ENCODE measurements around the gene CARS2.
"Not testable (repeated sequence)": the region's sequence is repeated elsewhere in the genome, so short reads cannot be mapped to it uniquely, and the experiment has no call there.

CARS2 gene

DNA sequence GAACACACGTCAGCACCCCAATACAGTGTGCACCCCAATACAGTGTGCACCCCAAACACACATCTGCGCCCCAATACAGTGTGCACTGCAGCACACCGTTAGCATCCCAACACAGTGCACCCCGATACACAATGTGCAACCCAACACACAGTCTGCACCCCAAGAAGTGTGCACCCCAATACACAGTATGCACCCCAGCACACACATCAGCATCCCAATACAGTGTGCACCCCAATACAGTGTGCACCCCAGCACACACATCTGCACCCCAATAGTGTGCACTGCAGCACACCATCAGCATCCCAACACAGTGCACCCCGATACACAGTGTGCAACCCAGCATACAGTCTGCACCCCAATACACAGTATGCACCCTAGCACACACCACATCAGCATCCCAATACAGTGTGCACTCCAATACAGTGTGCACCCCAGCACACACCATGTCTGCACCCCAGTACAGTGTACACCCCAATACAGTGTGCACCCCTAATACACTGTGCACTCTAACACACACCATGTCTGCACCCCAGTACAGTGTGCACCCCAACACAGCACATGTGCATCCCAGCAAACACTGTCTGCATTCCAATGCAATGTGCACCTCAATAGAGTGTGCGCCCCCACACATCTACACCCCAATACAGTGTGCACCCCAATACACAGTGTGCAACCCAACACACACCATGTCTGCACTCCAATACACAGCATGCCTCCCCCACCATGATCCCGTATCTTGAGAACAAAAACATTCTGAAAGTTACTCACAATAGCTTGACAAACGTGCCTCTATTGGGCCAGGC lies 855 bp upstream of the CARS2 start:
- DNase-seq = no peak

DNA sequence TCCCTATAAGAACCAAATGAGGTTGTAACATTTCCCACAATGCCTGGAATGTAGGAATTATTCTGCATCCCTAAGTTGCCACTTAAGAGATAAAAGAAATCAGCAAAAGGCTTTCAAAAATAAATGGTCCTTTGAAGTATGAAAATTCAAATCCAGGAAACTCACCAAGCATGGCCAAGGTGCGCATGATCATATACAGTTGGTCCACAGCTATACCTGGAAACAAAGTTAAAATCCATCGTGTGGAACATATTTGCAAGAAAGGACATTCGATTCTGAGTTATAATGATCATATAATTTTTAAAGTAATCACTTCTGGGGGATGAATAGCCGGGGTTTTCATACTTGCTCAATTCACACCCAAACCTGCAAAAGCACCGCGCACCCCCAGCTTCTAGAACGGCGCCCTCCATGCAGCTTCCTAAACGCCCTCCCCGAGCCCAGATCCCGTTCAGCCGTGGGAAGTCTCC lies 525 bp downstream of the CARS2 start:
- DNase-seq = no peak

DNA sequence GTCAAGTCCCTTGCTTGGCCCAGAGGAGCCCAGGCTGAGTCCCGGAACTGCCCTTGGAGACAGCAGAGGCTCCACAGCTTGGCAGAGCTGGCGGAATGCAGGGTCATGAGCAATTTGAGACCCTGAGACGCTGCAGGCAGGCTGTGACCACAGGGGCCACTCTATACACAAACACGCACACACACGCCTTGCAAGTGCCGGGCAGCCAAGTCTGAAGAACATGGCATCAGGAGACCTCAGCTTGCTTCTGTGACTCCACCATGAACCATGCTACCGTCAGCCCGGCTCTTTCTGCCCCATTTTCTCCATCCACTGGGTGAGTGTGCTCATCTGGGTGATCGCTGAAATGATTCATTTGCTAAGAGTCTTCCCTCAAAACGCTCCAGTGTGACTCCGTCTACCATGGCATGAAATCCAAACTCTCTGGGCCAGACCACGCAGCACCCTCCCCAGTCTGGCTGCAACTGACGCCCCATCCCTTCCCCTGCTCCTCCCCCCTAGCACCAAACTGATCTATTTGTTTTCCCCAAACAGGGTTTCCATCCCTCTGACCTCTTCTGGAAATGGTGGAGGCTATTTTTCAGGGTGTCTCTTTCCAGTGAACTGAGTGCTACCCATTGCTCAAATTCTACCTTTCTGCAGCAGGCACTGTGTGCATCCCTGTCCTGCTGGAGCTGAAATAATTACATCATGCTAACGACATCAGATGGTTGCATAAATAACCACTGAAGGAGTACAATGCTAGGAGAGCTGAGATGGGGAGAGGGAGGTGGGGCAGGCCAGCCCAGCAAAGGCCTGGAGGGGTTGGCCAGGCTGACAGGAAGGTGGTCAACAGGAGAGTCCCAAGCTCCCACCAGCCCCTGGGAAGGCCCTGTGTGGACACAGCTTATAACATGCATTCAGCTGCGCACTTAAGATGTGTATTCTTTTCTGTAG lies 3.1 kb downstream of the CARS2 start:
- no peak for DNase-seq

DNA sequence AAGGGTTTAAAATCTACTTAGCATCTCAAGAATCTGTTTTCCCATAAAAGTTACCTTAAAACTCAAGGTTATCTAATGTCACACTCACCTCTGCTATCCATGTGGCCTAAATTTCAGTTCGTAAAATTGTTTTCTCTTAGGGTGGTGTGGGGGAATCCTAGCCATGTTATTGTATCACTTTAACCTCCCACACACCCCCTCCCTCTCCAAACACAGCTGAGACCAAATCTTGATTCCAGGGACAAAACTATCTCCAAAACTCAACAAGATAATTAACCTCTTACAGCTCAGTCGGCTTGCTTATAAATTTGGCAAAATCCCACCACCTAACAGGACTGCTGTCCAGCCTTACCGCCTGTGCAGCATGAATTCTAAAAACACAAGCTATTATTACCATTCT lies 3.8 kb downstream of the CARS2 start:
- DNase-seq = no peak

DNA sequence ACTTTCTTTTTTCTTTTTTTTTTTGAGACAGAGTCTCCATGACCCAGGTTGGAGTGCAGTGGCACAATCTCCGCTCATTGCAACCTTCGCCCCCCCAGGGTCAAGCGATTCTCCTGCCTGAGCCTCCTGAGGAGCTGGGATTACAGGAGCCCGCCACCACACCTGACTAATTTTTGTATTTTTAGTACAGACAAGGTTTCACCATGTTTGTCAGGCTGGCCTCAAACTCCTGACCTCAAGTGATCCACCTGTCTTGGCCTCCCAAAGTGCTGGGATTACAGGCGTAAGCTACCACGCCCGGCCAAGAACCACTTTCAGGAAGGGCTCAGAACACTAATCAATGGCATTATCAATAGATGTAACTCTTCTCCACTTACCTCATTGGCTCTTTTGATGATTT lies 4.9 kb downstream of the CARS2 start:
- not testable (repeated sequence) for DNase-seq

DNA sequence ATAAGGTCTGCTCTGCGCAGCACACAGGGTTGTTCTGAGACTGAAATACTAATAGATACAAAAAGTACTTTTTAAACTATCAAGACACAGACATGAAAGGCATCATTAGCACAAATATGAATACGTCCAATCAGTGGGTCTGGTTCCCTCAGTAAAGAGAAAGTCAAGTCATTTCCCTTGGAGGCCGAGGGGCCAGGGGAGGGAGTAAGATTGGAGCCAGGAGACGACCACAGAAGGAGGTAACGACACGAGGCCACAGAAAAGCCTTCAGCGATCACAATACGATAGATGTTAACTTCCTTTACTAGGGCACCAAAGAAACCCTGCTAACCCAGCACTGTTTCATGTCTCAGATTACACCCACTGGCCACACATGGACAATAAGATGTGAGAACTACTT lies 5.3 kb downstream of the CARS2 start:
- DNase-seq = no peak

DNA sequence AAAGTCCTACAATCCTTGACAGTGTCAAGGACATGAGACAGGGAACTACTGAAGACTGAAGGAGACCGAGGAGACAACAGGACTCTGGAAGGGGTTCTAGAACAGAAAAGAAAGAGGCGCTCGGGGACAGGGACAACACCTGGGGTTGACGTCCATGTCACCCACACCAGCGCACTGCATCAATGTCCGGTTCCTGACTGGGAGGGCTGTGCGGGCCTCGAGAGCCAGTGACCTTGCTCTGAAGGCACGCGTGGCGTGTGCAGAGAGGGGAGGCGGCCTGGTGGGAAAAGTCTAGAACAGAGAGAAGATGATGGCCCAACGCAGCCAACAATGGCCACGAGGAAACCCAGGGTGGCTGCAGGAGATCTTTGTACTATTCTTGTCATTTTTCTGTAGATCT lies 5.7 kb downstream of the CARS2 start:
- DNase-seq = no peak

DNA sequence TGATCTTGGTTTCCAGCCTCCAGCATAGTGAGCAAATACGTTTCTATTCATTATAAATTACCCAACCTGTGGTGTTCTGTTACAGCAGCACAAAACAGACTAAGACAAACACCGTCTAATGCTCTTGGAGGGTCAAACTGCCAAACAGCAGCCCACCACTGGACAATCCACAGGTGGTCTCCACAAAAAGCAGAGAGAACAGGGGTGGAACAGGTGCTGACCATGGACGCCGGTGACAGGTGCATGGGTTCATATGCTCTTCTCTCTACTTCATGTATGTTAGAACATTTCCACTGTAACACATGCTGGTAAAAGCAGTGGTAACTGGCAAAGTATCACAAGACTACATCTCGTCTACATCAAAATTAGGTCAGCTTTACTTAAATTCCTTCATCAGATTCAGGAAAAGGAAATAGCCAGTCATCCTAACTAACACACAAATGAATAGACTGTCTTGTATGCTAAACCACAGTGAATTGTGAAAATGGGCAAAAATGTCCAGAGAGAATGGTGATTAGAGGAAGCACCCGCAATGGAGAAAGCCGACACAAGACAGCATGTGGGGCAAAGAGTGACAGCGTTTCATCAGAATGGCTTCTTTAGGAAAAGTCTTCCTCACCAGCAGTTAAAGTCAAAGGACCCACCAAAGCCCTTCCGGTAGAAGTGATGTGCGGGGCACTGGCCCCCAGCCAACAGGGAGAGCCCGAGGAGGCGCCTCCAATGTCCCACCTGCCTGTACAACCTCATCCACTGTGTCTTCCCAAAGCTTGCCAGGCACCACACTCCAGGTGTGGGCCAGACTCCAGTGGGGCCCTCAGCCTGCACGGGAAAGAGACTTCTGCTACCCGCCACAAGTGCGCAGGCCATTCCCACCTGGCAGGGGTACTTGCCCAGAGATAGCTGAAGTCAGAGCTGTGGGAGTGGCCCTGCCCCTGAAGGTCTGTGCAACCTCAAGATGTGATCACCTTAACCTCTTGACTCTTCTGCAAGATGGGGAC lies 6.5 kb downstream of the CARS2 start:
- no peak for DNase-seq

DNA sequence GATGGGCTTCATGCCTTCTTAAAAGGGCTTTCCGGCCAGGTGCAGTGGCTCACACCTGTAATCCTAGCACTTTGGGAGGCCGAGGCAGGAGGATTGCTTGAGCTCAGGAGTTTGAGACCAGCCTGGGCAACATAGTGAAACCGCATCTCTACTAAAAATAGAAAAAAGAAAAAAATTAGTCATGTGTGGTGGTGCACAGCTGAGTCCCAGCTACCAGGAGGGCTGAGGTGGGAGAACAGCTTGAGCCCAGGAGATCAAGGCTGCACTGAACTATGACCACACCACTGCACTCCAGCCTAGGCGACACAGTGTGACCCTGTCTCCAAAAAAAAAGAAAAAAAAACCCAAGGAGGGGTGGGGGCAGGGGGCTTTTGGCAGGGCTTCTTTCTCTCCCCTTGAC lies 7.2 kb downstream of the CARS2 start:
- DNase-seq = no peak

DNA sequence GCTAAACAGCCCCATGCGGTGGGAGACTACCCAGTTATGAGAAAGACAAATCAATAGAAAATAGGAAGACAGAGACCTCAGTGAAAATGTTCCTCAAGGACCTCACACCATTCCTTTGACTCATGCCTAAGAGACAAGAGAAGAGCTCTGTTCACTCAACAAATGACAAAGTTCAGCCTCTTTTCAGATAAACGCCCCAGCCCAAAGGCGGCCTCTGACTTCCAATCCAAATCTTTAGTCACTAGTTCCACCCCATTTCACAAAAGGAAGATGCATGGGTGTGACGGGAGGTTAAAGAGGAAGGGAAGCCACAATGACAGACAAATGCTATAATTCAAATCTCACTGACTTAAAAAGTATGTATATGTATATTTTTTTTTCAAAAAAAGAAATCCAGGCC lies 8.1 kb downstream of the CARS2 start:
- no peak for DNase-seq

DNA sequence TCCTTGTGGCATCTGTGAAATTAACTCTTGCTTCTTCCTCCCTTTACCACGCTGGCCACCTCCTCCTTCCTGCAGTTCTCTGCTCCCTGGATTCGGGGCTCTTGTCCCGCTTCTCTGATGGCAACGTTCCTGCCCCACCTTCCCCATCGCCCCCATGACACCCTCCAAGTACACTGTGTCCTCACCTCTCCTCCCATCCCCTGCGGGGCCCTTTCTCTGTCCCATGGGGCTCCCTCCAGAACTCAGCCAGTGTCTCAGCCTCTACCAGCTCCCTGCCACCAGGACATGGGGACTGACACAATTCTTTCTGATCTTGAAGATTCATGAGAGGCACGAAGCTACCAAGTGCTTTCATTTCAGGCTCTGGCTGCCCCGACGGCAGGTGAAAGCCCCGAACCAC lies 9.1 kb downstream of the CARS2 start:
- DNase-seq = no peak

DNA sequence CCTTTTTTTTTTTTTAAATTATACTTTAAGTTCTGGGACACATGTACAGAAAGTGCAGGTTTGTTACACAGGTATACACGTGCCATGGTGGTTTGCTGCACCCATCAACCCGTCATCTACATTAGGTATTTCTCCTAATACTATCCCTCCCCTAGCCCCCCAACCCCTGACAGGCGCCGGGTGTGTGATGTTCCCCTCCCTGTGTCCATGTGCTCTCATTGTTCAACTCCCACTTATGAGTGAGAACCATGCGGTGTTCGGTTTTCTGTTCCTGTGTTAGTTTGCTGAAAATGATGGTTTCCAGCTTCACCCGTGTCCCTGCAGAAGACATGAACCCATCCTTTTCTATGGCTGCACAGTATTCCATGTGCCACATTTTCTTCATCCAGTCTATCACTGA lies 10.1 kb downstream of the CARS2 start:
- not testable (repeated sequence) for DNase-seq

DNA sequence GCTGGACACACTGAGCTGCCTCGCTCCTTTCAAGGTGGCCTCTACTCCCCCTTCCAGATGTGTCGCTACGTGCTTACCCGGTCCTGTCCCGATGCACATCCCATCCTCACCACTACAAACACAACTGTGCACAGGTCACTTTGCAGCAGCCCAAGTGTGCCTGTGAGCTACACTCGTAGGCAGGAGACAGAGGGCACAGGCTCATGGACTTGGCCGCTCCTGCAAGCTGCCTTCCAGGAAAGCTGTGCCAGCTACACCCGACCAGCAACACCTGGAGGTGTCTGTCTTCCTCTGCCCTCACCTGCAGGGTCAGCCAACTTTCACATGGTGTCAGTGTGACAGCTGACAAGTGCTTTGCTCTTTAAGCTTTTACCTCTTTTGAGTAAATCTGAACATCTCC lies 15.4 kb downstream of the CARS2 start:
- no peak for DNase-seq

DNA sequence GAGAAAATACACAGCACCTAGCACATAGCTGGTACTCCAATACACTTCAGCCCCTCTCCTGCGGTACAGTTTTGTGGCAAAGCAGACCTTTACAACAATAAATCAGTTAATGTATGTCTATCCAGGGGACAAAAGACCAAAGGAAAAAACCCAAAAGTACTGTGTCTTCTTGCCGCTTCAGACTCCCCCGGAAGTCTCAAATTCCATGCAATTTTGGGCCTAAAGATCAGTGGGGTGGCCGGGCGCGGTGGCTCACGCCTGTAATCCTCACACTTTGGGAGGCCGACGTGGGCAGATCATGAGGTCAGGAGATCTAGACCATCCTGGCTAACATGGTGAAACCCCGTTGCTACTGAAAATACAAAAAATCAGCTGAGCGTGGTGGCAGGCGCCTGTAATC lies 16.2 kb downstream of the CARS2 start:
- no peak for DNase-seq

DNA sequence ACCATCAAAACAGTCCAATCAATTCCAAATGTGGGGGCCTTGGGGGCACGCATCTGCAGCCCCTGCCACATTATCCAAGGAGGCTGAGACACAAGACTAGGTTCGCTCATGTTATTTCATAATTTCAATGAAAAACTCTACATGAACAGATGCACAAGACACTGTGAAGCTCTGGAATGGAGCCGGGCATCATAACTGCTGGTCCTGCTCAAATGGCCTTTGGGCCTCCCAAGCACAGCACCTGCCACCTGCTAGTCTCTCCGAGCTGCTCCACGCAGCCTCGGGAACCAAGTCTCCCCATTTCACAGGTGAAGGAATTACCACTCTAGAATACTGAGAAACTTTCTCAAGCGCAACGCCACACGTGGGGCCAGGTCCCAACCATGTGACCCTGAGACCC lies 16.9 kb downstream of the CARS2 start:
- DNase-seq = no peak

DNA sequence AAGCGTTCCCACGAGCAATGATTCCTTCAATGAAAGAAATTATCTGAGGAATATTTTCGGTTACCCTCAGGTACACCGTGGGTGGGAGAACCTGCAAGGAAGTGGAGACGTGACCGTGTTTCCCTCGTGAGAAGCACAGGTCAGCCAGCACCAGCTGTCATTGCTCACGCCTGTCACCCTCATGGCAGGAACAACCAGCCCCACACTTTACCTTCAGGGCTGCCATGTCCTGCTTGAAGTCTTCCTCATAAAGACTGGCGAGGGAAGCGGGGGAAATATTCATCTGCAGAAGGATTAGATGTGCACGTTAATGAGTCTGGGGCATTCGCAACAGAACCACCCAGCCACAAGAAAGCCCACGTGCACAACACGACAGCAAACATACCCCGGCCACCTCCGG lies 18.2 kb downstream of the CARS2 start:
- DNase-seq = no peak

DNA sequence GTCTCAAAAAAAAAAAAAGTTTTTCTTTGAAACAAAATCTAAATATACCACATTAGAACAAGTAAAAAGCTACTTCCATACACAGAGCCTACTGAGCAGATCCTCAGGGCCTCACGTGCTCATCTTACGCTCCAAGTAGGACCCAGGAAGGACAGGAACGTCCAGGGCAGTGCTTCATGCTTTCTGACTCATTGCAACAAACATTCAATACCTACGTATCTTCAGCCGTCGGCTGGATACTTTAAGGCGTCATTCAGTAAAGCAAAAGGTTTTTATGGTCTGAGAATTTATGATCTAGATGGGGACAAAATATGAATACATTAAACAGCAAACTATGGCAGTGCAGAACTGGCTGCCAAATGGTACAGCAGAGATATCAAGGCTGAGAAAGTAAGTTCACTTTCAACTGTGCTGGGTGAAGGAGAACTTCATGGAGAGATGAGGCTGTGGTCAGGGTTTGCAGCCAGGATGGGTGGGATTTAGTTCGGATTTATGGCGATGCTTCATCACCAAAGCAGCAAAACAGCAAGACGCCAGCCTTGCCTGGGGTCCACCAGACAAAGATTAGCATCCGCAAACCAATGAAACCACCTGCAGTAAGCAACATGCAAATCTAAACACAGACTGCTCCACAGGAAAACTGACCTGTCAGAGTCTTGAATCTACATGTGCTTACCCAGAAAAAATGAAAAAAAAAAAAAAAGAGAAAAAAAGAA lies 20.5 kb downstream of the CARS2 start:
- no peak for DNase-seq

DNA sequence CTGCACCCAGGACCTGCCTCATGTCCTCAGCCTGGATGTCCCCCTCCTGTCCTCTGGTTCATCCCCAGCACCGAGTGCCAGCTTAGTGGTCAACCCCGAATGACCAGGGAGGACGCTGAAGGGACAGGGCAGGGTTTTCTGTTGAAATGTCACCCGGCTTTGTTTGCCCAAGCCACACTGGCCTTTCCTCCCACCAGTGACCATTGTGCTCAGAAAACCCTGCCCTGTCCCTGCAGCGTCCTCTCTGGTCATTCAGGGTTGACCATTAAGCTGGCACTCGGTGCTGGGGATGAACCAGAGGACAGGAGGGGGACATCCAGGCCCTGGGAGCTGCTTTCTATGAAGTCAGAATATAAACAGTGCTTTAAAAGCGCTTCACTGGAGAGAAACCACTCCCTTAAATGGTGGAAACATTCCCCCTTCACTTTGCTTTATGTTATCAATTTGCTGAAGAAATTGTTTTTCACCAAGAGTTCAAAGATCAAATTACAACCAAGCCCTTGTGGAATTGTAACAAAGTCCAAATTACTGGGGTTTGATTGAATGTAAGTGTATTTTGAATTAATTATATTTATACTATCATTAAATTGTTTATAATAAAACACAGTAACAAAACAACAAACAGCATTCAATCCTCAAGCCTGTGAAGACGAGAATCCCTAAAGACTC lies 21.4 kb downstream of the CARS2 start:
- DNase-seq = no peak

DNA sequence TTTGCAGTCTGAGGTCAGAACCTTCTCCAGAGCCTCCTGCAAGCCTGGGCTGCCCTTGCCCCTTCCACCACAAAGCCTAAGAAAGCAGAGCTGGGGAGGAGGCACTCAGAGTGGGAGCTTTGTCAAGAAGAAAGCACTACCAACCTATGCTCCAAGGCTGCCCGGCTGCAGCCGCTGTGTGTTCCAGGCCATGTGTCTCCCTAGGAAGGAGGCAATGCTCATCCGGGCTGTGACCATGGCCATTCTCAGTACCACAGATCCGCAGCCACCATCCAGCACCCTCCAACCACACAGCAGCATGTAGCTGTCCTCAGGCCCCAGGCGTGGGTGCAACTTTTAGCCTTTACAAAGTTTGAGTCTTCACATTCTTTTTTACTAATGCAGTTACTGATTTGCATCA lies 22.0 kb downstream of the CARS2 start:
- DNase-seq = no peak

DNA sequence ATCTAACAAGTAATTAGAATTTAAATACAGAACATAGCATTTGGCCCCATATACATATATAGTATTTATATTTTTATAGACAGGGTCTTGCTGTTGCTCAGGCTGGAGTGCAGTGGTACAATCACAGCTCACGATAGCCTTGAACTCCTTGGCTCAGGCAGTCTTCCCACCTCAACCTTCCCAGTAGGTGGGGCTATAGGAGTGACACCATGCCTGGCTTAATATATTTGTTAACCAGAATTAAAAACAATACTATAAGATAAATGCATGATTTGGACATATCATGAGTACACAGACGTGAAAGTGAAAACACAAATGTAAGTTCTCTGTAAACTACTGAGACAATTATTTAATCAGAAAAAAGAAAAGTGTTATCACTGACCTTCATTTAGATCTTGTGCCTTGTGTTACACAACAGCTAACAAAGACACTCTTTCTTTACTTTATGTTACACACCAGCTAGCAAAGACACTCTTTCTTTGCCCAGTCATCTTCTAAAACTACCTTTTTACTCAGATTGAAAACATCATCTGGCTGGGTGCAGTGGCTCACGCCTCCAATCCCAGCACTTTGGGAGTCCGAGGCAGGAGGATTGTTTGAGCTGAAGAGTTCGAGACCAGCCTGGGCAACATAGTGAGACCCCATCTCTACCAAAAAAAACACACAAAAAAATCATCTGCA lies 22.6 kb downstream of the CARS2 start:
- DNase-seq = peak in 1 of 5 donors; percentile 28

DNA sequence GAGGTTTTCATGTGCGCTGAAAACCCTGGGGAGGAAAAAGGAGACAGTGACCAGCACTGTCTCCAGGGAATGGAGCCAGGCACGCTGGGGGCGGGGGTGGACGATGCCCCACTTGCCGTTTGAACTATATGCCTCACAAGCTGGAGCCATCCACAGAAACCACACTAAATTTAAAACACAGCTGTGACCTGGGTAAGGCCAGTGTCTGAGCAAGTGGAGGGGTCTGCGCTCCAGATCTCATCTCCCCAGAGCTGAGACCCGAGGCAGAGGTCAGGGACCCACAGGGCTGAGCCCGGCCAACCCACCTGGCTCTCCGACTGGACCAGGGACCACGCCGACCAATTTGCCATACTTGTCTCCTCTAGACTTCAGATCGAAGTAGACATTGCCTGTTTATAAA lies 23.2 kb downstream of the CARS2 start:
- DNase-seq = no peak

Measured in T-helper 1 cell (primary cell).